ENCODE data around the gene NRP1. TPM values are rescaled to one million over a fixed set of nuclear protein-coding genes. Genes with fewer than 3 reads are reported as not detected.
"Not testable (repeated sequence)": the region's sequence is repeated elsewhere in the genome, so short reads cannot be mapped to it uniquely, and the experiment has no call there.

Gene NRP1
- total RNA-seq, 1 experiment from 2014 or later: 174 TPM

DNA sequence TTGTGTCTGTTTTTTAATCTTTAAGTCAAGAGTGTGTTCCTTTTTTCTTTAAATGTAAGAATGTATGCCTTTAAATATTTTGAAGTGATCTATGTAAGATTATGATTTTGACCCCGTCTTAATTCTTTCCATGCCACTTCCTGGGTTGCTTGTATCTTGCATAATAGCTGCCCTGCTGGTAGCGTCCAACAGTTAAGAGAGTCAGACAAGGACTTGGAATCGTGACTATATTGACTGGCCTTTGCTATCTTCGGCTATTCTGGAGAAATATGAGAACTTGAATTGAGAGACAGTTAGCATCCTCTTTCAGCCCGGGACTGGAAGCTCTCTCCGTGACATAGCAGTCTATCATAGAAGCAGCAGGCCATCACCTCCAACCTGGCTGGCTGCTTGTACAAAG, 13.0 kb downstream of the NRP1 start:
- DNase-seq (ENCODE audit: low read depth): no peak

DNA sequence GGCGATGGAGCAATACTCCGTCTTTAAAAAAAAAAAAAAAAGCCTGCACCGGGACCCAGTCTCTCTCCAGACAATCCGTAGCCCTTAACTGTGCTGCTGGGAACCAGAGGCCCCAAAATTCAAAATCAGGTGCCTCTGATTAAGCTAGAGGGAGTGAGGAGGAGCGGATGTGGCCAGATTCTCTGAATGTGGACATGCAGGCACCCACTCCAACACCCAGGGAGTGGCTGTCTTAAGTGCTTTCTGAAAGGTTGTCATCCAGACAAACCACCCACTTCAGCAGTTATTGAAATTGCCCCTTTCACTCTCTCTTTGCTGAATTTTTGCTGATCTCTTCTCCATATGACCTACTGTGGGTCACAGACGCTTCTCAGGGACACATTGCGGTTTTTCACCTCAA, 14.2 kb downstream of the NRP1 start:
- DNase-seq (ENCODE audit: low read depth): no peak

DNA sequence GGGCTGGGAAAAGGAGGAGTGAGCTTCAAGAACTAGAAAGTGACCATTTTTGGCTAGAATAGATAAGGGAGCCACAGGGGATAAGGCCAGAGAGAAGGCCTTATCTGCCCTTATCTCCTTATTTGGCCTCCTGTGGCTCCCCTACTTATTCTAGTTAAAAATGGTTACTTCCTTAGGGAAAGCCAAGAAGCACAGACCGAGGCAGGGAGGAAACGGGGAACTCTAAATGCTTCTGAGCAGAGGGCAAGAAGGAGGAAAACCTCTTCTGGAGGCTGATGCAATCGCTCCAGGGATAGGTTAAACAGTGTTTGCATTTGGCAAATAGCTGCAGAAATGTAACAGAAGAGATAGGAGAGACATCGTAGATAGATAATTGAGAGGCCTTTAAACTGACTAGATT, 18.6 kb downstream of the NRP1 start:
- DNase-seq (ENCODE audit: low read depth): no peak

DNA sequence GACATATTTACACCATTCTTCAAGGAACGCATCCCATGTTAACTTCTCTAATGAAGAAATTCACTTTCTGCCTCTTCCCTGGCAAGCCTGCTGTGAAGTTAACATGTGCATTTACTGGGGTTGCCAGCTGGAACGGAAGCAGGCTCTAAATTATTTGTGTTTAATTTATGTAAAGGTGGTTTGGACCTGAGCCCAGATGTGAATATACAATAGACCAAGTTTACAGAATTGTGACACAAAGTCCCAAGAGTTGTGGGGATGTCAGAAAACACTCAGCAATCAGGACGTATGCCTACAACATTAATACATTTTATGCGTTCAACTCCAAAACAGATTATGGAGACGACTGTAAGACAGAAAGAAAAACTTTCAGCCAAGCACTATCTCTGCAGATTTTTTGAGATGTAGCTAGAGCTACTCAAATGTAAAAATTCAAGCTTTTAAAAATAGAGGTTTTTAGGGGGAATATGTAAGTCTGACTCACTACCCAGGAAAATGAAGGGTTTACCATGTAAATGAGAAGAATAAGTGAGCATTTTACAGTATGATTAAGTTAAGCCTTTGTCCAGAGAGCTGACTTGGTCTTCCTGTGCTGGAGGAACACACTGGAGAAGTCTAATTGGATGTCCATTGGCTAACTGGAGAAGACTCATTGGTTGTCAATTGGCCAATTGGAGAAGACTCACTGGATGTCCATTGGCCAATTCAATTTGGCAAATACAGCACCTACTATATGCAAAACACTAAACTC, 19.5 kb downstream of the NRP1 start:
- DNase-seq (ENCODE audit: low read depth): peak; percentile 23

DNA sequence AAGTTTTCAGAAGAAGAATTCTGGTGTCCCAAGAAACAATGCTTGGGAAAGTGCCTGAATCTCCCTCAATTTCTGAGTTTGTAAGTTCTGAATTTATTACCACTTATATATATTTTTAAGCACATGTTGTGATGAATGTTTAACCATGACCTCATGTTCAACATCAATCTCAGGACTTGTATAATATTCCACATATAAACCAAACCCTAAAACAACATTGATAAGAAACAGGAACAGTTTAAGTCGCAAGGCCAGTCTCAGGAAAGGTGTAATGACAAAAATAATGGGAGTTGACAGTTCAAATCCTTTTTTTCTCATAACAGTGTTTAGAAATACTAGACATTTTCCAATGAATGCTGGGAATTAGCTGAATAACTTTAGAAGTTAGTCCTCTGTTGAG, 22.8 kb downstream of the NRP1 start:
- DNase-seq (ENCODE audit: low read depth): no peak

DNA sequence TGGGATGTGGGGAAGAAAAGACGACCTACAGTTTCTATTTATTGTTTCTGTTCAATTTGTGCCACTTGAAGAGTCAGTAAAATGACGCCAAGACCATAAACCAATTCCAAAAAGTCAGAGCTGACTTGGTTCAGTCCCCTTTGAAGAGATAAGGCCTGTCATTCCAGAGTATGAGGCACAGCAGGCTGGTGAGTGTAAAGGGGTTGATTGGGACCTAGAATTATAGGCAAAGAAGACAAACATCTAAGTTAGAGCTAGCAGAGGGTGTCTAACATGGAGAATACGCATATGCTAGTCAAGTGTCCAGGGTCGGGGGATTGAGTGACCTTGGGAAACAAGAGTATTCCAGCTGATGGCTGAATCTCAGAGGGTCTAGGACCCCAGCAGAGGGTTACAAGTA, 23.6 kb downstream of the NRP1 start:
- DNase-seq (ENCODE audit: low read depth): no peak

DNA sequence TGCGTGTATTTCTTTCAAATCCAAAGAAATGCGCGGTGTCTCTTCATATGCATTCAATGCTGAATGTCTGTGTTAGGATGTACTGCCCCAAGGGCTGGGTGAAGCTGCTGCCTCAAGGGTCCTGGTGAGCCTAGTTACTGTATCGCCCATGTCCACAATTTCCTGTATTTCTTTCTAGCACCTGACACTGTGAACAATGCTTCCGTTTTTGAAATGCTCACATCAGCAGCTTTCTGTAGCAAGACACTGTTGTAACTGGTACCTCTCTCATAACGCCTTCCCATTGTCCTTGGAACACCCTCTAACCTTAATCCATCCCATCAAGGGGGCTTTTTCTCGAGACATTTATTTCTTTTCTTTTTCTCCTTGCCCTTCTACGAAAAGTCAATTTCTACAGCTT, 25.1 kb downstream of the NRP1 start:
- DNase-seq (ENCODE audit: low read depth): no peak

DNA sequence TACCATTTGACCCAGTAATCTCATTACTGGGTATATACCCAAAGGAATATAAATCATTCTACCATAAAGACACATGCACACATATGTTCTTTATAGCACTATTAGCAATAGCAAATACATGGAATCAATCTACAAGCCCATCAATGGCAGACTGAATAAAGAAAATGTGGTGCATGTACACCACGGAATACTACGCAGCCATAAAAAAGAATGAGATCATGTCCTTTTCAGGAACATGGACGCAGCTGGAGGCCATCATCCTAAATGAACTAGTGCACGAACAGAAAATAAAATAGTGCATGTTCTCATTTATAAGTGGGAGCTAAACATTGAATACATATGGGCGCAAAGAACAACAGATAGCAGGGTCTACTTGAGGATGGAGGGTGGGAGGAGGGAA, 26.6 kb downstream of the NRP1 start:
- DNase-seq (ENCODE audit: low read depth): no peak

DNA sequence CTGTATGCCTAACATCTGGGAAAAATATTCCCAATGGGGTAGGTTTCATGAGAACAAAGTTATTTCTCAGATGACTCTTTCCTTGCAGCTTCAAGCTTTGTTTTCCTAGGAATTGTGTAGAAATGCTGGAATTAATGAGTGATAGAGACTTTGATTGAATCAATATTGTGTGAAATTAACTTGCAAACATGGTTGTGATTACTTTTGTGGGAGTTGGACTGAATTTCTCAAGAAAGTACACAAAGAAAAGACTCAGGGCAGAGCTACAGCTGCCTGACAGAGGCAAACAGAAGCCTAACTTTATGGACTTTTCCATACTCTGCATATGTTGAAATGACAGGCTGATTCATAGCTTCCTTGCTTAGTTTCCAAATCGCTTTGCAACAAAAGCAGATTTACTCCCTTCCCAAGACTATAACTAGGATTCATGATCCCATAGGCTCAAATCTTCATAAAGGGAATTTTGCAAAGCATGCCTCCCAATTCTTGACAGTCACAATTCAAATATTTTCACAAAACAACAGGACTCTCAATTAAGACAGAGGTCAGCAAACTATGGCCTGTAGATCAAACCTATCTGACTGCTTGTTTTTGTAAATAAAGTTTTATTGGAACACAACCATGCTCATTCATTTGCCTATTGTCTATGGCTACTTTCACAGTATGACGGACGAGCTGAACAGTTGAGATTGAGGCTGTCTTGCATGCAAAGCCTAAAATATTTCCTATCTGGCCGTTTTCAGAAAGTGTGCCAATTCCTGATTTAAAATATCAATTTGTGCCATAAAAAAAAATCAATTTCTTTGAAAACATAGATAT, 27.6 kb downstream of the NRP1 start:
- DNase-seq (ENCODE audit: low read depth): peak; percentile 44

DNA sequence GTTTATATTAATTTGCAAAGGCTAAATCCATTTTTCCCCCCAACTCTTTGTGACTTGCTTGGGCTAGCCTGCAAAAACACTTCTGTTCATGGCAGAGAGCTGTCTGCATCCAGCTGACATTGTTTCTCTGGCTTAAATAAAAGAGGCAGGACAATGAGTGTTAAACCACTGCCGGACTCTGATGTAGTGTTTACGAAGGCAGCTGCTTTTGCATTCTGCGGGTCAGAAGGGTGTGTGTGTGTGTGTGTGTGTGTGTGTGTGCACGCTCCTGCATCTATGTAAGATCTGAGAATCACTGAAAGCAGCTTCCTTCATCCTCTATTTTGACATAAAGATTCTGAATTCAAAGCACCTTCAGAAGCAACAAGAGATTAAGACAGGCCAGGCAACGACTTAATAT, 28.3 kb downstream of the NRP1 start:
- DNase-seq (ENCODE audit: low read depth): peak; percentile 34

DNA sequence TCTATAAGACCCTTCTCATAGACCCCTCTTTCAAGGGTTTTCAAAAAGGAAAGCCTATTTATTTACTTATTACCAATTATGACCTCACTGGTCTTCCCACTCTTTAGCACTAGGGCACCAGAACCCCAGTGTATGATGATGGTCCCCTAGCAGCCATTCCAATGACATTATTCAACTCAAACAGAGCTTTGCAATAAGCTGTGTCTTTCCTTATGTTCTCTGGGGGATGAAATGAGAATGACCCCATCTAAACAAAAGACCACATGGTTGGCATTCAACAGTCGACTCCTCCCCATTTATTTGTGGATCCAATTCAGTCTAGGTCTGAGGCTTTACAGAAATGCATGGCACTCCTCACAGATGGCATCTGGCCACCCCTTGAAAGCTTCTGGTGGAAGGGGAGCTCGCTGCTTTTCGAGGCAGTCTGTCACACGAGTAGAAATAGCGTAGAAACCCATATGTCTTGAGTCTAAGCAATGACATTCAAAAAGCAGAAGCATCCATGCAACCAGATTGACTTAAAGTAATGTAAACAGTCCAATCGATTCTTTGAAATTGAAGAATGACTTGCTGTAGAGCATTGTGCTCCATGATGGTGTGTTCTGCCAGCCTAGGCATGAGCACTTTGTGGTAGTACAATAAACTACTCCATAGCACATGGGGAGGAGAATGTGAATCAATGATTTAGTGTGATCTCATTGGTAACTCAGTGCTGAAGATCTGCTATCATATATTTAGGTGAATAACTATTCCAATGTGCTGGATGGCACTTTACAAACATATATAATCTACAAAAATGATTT, 29.8 kb downstream of the NRP1 start:
- DNase-seq (ENCODE audit: low read depth): no peak

DNA sequence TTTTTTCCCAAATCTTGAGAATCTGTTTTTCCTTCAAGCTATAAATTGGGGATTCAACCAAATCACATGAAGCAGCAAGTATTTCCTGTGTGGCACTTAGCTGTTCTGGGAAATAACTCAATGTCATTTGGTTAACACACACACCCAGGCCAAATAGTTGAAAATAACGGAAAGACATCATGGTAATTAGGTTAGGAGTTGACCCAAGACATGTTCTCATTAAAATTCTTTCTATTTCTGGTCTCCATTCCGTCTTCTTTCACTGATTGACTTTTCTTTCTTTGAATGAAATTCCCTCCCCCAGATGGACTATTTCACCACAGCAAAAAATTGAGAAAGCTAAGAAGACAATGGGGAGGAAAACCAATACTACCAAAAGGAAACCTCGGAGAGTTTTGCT, 30.5 kb downstream of the NRP1 start:
- no peak for DNase-seq (ENCODE audit: low read depth)

DNA sequence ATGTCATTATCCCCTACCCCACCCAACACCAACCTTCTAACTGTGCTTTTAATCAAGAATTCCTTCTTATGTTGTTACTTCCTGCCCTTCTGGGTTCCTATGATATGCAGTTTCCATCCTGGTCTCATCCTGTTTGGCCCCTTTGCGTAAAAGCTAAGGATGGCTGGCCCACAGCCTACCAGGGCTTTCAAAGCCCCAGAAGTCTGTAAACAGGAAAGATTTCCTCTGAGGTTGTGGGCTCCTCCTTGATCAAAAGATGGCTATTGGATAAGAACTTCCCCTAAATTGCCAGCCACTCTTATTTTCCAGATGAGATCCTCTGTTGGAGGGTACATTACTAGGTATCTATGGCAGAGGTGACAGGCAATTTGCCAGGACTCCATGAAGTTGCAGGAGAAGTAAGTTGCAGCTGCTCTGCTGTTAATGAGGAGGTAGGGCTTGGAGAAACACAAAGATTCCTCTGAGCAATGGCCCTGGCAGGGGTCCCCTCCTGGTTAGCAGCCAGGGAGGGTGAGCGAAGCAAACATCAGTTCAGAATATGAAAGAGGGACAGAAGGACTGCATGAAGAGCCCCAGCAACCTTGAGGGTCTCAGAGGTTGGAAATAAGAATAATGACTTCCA, 32.1 kb downstream of the NRP1 start:
- DNase-seq (ENCODE audit: low read depth): peak; percentile 31

DNA sequence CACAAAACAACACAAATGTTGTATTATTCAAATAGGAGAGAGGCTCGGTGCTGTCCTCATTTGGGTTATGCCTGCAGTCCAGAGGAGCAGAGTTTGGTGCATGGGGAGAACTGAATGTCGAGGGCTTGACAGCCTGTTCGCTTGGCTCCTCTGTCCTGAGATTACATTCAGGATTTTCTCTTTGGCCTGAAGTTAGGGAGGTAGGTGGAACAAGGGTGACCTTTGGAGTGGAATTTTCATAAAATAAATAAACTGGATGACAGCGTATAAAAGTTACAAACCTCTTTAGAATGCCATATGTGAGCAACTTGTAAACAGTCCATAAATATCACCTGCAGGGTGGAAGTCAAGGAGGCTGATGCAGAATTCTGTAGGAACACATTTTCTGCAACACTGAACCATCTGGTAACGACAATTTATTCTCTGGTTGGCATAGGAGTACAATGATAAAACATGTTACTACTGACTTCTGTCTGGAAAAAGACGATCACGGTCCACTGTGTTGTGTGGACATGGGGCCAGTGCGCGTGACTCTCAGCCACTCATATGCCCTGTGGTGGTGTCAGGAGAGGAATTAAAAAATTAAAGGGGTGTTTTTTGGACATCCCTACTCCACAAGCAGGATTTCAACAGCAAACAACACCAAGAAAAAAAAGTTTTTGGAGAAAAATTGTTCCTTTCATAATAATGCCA, 33.2 kb downstream of the NRP1 start:
- DNase-seq (ENCODE audit: low read depth): no peak

DNA sequence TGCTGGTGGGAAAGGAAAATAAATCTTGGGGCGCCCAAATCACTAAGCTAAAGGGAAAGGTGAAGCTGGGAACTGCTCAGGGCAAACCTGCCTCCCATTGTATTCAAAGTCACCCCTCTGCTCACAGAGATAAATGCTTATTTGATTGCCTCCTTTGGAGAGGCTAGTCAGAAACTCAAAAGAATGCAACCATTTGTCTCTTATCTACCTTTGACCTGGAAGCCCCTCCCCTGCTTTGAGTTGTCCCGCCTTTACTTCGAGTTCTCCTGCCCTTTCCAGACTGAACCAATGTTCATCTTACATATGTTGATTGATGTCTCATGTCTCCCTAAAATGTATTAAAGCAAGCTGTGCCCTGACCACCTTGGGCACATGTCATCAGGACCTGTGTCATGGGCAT, 33.9 kb downstream of the NRP1 start:
- not testable (repeated sequence) for DNase-seq (ENCODE audit: low read depth)

DNA sequence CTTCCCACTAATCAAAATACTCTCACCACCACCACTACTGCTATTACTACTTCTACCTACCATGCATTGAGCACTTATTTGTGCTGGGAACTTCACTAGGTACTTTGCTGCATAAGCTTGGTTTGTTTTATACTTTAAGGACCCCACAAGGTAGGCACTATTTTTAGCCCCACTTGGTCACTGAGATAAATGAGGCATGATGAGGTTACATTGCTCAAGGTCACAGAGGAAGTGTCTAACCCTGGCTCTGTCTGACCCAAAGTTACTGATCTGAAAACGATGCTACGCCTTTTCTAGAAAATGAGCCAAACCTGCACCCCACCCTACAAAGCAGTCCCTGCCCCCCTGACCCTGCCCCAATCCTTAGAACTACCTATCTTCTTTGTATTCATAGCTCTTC, 35.6 kb downstream of the NRP1 start:
- DNase-seq (ENCODE audit: low read depth): no peak

DNA sequence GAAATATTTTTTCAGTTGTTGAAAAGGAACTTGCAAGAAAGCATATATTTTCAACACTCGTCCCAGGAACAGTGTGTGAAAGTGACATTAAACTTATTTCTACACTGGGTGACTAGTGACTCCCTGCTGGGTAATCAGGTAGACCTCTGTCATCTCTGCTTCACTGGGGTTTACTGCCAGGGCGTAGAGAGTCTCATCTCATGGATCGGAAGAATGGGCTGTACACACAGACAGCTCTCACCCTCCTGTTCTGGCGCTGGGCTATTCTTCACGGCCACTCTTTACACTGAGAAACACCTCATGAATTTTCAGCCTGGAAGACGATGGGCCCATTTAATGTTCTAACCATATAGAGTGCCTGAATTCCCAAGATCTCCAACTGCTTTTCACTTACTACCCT, 36.4 kb downstream of the NRP1 start:
- DNase-seq (ENCODE audit: low read depth): no peak

DNA sequence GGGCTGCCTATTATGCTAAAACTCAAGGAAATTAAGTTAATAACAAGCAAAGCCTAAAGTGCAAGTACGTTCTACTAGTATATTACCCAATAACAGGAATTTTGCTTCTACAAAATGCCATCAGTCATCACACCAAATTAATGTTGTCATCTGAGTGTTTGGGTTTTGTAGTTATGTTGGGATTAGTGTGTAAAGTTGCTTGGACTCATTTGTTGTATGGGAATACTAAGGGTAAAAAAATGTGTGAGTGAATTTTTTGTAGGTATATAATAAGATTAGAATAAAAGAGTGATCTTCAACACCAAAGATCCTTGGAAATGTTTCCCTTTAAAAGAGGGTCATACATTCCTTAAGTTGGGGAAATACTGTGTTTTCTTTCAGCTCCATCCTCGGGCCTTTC, 38.6 kb downstream of the NRP1 start:
- DNase-seq (ENCODE audit: low read depth): no peak

DNA sequence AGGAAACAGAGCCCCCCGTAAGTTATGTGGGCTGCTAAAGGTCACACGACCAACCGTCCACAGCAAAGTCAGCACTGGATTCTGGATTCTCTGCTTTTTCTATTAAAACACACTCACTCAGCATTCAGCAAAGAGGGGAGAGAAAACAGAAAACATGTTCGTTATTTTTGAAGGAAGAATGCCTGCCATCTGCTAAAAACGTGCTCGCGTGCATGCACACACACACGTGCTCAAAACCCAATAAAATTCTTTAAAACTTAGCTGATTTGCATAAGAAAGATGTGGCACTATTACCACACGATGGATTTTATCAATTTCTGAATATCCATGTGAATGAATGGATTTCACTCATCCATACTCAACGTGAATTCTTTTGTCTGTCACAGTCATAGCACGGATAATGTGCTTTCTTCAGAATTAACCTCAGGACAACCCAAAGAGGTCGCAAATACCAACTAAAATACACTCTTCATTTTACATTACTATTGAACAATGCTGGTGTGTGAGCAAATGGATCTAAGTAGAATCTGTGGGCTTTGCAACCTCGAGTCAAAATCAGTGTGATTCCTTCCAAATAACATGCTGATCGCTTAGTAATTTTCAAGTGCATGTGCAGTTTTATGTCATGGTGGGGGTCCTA, 40.8 kb downstream of the NRP1 start:
- DNase-seq (ENCODE audit: low read depth): no peak

DNA sequence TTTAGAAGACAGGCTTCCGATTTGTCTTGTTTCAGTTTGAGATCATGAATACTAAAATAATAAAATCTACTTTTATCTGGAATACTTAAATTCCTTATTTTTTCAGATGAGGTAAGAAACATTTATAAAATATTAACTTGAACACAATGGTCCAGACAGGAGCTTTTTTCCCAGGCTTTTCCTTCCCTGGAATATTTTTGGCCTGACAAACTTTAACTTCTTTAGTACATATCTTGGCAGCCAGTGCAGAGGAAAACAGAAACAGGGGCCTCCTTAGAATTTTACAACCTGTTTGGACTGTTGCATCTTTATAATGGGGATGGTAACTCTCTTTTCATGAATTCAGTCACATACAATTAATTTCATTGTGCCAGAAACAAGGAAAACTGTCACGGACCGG, 41.4 kb downstream of the NRP1 start:
- DNase-seq (ENCODE audit: low read depth): no peak
